NB4 (cell line): ENCODE measurements around the gene CARNS1.

Experiments used
- MYC ChIP-seq: IDR thresholded peaks from 2 replicates; pipeline ENCODE4 v1.6.1; 2011; ENCODE audit warnings: low read depth, low read length
- POLR2A ChIP-seq: IDR thresholded peaks from 2 replicates; pipeline ENCODE4 v1.6.1; 2011; ENCODE audit warnings: mild to moderate bottlenecking; ENCODE audit not compliant: insufficient read length; ENCODE audit errors: extremely low read depth
- TF ChIP-seq, protein P1 (sequence below): IDR thresholded peaks from one replicate; pipeline ENCODE4 v1.5.1; 2012; ENCODE audit warnings: low read depth, low read length
- TF ChIP-seq, protein P2 (sequence below): IDR thresholded peaks from 2 replicates; pipeline ENCODE4 v1.6.1; 2011; ENCODE audit warnings: low read depth, low read length

DNA sequence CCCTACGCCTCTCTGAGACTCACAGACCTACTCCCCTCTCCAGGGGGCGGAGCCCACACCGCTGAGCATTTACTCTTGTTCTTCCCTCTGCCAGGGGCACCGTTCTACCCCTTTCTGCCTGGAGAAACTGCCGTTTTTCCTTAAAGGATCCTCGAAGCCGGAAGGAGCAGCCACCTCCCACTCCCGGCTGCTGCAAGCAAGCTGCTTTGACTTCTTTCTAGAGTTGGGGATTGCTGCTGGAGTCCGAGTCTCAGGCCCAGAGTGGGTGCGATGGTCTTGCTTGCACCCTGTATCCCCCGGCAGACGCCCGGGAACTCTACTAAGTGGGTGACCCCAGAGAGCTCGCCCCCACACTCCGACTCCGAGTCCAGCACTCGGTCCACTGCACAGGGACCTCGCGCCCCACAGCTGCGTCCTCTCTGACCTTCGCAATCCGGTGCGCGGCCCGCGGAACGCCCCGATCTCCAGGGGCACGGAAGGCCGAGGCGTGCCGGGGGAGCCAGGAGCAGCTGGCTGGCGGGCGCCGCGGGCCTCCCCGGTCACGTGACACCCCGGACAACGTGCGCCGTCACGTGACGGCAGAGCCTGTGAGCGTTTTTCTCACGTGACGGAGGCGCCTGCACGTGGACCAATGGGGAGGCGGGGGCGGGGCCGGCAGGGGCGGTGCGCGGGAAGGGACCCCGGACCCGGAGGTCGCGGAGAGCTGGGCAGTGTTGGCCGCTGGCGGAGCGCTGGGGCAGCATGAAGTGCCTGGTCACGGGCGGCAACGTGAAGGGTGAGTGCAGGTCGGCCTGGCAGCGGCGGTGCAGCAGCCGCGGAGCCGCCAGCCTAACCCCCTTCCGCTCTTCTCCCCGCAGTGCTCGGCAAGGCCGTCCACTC lies 23.9 kb upstream of the CARNS1 start, which contains the start of gene RAD9A:
- TF ChIP-seq, protein P1, sequence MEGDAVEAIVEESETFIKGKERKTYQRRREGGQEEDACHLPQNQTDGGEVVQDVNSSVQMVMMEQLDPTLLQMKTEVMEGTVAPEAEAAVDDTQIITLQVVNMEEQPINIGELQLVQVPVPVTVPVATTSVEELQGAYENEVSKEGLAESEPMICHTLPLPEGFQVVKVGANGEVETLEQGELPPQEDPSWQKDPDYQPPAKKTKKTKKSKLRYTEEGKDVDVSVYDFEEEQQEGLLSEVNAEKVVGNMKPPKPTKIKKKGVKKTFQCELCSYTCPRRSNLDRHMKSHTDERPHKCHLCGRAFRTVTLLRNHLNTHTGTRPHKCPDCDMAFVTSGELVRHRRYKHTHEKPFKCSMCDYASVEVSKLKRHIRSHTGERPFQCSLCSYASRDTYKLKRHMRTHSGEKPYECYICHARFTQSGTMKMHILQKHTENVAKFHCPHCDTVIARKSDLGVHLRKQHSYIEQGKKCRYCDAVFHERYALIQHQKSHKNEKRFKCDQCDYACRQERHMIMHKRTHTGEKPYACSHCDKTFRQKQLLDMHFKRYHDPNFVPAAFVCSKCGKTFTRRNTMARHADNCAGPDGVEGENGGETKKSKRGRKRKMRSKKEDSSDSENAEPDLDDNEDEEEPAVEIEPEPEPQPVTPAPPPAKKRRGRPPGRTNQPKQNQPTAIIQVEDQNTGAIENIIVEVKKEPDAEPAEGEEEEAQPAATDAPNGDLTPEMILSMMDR = no peak
- TF ChIP-seq POLR2A (peak; percentile 69), MYC (peak; percentile 99)
- TF ChIP-seq, protein P2, sequence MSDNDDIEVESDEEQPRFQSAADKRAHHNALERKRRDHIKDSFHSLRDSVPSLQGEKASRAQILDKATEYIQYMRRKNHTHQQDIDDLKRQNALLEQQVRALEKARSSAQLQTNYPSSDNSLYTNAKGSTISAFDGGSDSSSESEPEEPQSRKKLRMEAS = peak; percentile 100
